ENCODE data around the gene FEZF2.

The FEZF2 gene

DNA sequence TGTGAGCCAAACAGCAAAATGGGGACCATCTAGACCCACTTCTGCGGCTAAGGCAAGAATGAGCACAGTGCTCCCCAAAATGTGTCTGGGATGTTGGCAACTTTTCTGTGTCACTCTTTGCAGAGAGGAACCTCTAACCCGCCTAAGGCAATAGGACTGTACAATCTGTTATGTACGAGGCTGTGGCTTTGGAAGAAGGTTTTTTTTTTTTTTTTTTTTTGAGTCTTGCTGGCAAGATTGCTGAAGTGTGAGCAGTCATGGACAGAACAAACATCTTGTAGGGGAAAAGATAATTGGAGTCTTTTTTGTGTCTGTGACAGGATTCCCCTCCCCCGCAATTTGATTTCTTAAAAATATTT lies 7.2 kb downstream of the FEZF2 start:
- H3K27me3 ChIP-seq (ENCODE audit: control insufficient read depth in 2 of 2, insufficient read depth in 2 of 2, low read length in 2 of 2) = peaks cover 43 to 52% of the 10 kb centered on the region in 2 donors
- no peaks in the 10 kb centered on the region for H3K4me1 ChIP-seq (ENCODE audit: control insufficient read depth in 2 of 2, insufficient read depth in 2 of 2, low read length in 2 of 2)
- peaks cover 0 to under 1% of the 10 kb centered on the region in 2 donors for H3K9me3 ChIP-seq (ENCODE audit: control insufficient read depth in 2 of 2, low read length in 2 of 2)

DNA sequence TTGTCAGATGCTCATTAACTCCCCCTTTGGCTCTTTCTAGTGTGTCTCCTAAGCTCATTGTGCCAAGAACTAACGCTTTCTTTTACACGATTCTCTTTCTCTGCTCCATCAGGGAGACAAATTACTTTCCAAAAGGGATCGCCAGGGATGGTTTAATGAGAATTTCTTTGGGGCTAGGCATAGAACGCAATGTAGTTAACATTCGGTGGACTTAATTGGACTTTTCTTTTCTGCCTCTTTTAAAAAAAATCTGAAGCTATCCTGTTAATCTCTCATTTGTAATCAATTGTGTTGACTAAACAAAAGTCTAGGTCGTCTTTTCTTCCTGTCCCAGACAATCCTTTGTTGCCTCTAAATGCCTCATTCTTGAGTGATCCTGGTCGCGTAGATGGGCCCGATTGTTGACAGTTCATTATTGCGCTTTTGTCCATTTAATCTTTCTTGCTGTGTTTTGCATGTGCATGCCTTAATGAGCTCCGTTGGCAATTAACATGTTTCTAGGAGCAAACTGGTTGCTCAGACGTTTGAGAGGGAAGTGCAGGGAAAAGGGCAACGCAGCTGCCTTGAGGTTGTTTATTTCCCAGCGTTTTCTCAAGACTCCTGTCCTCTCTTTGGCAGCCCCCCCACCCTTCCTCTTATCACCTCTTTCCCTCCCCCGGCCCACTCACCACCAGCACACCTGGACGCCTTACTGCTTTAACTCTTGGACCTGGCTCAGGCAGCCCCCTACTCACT lies 7.8 kb downstream of the FEZF2 start:
- Histone ChIP-seq H3K9me3 (ENCODE audit: control insufficient read depth in 2 of 2, low read length in 2 of 2) (no peaks in the 10 kb centered on the region), H3K36me3 (ENCODE audit: control insufficient read depth in 2 of 2, insufficient read depth in 2 of 2, low read length in 2 of 2) (no peaks in the 10 kb centered on the region), H3K27me3 (ENCODE audit: control insufficient read depth in 2 of 2, insufficient read depth in 2 of 2, low read length in 2 of 2) (peaks cover 38 to 46% of the 10 kb centered on the region in 2 donors), H3K27ac (ENCODE audit: low read depth in 2 of 2, low read length in 2 of 2) (no peak overlapping the region), H3K4me1 (ENCODE audit: control insufficient read depth in 2 of 2, insufficient read depth in 2 of 2, low read length in 2 of 2) (no peaks in the 10 kb centered on the region), H3K4me3 (ENCODE audit: low read length in 2 of 2) (no peak overlapping the region), H3K9ac (ENCODE audit: low read depth in 1 of 2, low read length in 2 of 2) (no peak overlapping the region)

More for the DNA sequence above, 7.2 kb downstream of the FEZF2 start:
- no peaks in the 10 kb centered on the region for H3K36me3 ChIP-seq (ENCODE audit: control insufficient read depth in 2 of 2, insufficient read depth in 2 of 2, low read length in 2 of 2)
- H3K9ac ChIP-seq (ENCODE audit: low read depth in 1 of 2, low read length in 2 of 2) = no peak overlapping the region
- no peak overlapping the region for H3K27ac ChIP-seq (ENCODE audit: low read depth in 2 of 2, low read length in 2 of 2)
- H3K4me3 ChIP-seq (ENCODE audit: low read length in 2 of 2) = no peak overlapping the region

DNA sequence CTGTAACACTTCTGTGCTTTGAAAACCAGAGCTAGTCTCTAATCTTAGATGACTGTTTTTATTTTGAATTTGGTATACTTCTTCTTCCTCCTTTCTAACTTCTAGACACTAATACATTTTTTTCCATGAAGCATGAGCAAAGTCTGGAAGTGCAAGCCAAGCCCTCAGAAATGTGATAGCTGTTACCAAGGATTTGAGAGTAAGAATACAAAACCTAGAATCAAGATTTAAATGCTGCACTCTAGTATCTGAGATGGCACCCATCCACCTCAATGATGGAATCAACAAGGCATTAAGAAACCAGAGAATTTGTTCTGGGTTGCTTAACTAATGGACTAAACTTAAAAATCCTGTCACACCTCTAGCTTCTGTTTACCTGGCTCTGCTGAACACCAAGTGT lies 9.2 kb downstream of the FEZF2 start:
- Histone ChIP-seq H3K9ac (ENCODE audit: low read depth in 1 of 2, low read length in 2 of 2) (no peak overlapping the region), H3K27ac (ENCODE audit: low read depth in 2 of 2, low read length in 2 of 2) (no peak overlapping the region), H3K9me3 (ENCODE audit: control insufficient read depth in 2 of 2, low read length in 2 of 2) (no peaks in the 10 kb centered on the region), H3K4me1 (ENCODE audit: control insufficient read depth in 2 of 2, insufficient read depth in 2 of 2, low read length in 2 of 2) (no peaks in the 10 kb centered on the region), H3K4me3 (ENCODE audit: low read length in 2 of 2) (no peak overlapping the region), H3K36me3 (ENCODE audit: control insufficient read depth in 2 of 2, insufficient read depth in 2 of 2, low read length in 2 of 2) (no peaks in the 10 kb centered on the region), H3K27me3 (ENCODE audit: control insufficient read depth in 2 of 2, insufficient read depth in 2 of 2, low read length in 2 of 2) (peaks cover 27 to 33% of the 10 kb centered on the region in 2 donors)

DNA sequence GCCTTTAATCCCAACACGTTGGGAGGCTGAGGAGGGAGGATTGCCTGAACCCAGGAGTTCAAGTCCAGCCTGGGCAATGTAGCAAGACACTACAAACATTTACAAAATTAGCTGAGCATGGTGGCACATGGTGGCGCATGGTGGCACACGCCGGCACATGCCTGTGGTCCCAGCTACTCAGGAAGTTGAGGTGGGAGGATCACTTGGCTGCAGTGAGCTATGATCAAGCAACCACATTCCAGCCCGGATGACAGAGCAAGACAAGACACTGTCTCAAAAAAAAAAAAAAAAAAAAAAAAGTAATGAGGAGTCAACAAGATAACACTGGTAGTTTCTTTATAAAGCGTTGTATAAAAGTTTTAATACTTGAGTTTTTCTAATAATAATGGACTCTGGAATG lies 10.1 kb downstream of the FEZF2 start:
- Histone ChIP-seq H3K27me3 (ENCODE audit: control insufficient read depth in 2 of 2, insufficient read depth in 2 of 2, low read length in 2 of 2) (peaks cover 22 to 25% of the 10 kb centered on the region in 2 donors), H3K36me3 (ENCODE audit: control insufficient read depth in 2 of 2, insufficient read depth in 2 of 2, low read length in 2 of 2) (no peaks in the 10 kb centered on the region), H3K27ac (ENCODE audit: low read depth in 2 of 2, low read length in 2 of 2) (no peak overlapping the region)

DNA sequence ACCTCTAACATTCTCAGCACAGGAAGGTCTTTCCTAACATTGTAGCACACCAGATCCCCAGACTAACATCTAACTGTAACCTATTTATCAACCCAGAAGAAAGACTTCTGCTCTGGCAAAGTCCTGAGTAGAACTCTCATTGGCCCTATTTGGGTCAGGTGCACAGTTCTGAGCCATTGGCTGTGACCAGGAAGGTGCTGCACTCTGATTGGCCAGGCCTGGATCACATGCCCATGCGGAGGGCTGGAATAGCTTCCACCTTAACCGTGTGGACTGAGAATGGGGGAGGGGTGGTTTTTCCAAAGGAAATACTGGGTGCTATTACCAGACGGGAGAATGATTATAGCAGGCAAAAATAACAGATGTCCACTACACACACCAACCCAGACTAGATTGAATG lies 11.5 kb downstream of the FEZF2 start:
- no peak overlapping the region for H3K4me3 ChIP-seq (ENCODE audit: low read length in 2 of 2)
- H3K27me3 ChIP-seq (ENCODE audit: control insufficient read depth in 2 of 2, insufficient read depth in 2 of 2, low read length in 2 of 2) = peaks cover 11 to 12% of the 10 kb centered on the region in 2 donors
- H3K9me3 ChIP-seq (ENCODE audit: control insufficient read depth in 2 of 2, low read length in 2 of 2) = no peaks in the 10 kb centered on the region
- H3K27ac ChIP-seq (ENCODE audit: low read depth in 2 of 2, low read length in 2 of 2) = no peak overlapping the region
- H3K4me1 ChIP-seq (ENCODE audit: control insufficient read depth in 2 of 2, insufficient read depth in 2 of 2, low read length in 2 of 2) = no peaks in the 10 kb centered on the region
- H3K9ac ChIP-seq (ENCODE audit: low read depth in 1 of 2, low read length in 2 of 2) = no peak overlapping the region
- H3K36me3 ChIP-seq (ENCODE audit: control insufficient read depth in 2 of 2, insufficient read depth in 2 of 2, low read length in 2 of 2) = no peaks in the 10 kb centered on the region

More for the DNA sequence above, 10.1 kb downstream of the FEZF2 start:
- Histone ChIP-seq H3K4me3 (ENCODE audit: low read length in 2 of 2) (no peak overlapping the region), H3K9ac (ENCODE audit: low read depth in 1 of 2, low read length in 2 of 2) (no peak overlapping the region), H3K4me1 (ENCODE audit: control insufficient read depth in 2 of 2, insufficient read depth in 2 of 2, low read length in 2 of 2) (no peaks in the 10 kb centered on the region), H3K9me3 (ENCODE audit: control insufficient read depth in 2 of 2, low read length in 2 of 2) (no peaks in the 10 kb centered on the region)

DNA sequence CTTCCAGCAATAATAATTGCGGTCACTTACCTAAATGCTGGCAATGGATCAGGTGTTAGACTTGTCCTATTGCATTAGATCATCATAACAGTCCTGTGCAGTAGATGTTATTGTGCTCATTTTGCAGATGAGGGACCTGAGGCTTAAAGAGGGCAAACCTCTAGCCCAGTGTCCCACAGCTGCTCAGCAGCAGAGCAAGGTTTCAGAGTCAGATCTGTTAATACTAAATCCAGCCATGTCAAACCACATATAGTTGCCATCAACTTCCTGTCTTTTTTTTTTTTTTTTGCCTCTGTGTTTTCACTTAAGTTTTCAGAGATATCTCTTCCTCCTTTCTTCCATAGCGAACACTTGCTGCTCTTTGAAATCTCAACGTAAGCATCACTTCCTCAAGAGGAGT lies 12.1 kb downstream of the FEZF2 start:
- H3K9me3 ChIP-seq (ENCODE audit: control insufficient read depth in 2 of 2, low read length in 2 of 2) = no peaks in the 10 kb centered on the region
- peaks cover 7 to 9% of the 10 kb centered on the region in 2 donors for H3K27me3 ChIP-seq (ENCODE audit: control insufficient read depth in 2 of 2, insufficient read depth in 2 of 2, low read length in 2 of 2)
- H3K4me1 ChIP-seq (ENCODE audit: control insufficient read depth in 2 of 2, insufficient read depth in 2 of 2, low read length in 2 of 2) = no peaks in the 10 kb centered on the region
- no peak overlapping the region for H3K4me3 ChIP-seq (ENCODE audit: low read length in 2 of 2)
- no peaks in the 10 kb centered on the region for H3K36me3 ChIP-seq (ENCODE audit: control insufficient read depth in 2 of 2, insufficient read depth in 2 of 2, low read length in 2 of 2)
- H3K9ac ChIP-seq (ENCODE audit: low read depth in 1 of 2, low read length in 2 of 2) = no peak overlapping the region
- H3K27ac ChIP-seq (ENCODE audit: low read depth in 2 of 2, low read length in 2 of 2) = no peak overlapping the region

DNA sequence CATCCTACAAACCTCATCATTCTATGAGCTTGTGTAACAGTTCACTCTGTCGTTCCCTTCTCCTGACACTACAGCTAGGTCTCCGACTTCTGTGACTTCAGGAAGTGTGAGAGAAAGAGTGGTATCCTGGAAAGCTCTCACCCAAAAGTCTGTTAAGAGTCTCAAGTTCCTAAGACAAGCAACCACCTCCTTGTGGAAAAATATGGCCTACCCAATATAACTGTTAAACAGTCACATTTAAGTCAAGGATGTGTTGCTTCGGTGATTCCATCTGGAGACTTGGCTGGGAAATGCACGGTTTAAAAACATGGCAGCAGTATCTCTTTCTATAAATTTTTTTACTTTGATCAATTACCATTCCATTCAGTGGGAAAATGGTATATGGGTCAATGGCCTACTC lies 13.8 kb downstream of the FEZF2 start:
- Histone ChIP-seq H3K27ac (ENCODE audit: low read depth in 2 of 2, low read length in 2 of 2) (no peak overlapping the region), H3K4me1 (ENCODE audit: control insufficient read depth in 2 of 2, insufficient read depth in 2 of 2, low read length in 2 of 2) (no peaks in the 10 kb centered on the region), H3K36me3 (ENCODE audit: control insufficient read depth in 2 of 2, insufficient read depth in 2 of 2, low read length in 2 of 2) (no peaks in the 10 kb centered on the region), H3K9ac (ENCODE audit: low read depth in 1 of 2, low read length in 2 of 2) (no peak overlapping the region), H3K9me3 (ENCODE audit: control insufficient read depth in 2 of 2, low read length in 2 of 2) (no peaks in the 10 kb centered on the region), H3K4me3 (ENCODE audit: low read length in 2 of 2) (no peak overlapping the region), H3K27me3 (ENCODE audit: control insufficient read depth in 2 of 2, insufficient read depth in 2 of 2, low read length in 2 of 2) (peaks cover 0 to 1% of the 10 kb centered on the region in 2 donors)

DNA sequence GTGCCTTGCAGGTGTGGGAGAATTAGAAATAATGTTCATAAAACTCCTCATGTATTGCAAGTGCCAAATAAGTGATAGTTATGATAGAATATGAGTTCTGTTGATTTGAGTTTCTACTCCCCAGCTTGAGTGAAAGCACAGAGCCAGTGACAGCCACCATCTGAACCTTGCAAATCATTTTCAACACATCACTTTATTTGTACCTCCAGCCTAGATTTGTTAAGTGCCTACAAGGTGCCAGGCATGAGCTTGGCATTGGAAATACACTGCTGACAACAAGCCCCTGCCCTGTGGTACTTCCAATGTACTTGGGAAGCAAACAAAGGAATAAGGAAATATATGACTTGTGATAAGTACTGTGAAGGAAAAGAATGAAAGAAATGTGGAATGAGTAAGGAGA lies 17.0 kb downstream of the FEZF2 start:
- no peak overlapping the region for H3K27ac ChIP-seq (ENCODE audit: low read depth in 2 of 2, low read length in 2 of 2)
- H3K9ac ChIP-seq (ENCODE audit: low read depth in 1 of 2, low read length in 2 of 2) = no peak overlapping the region
- peaks cover 0 to 2% of the 10 kb centered on the region in 2 donors for H3K27me3 ChIP-seq (ENCODE audit: control insufficient read depth in 2 of 2, insufficient read depth in 2 of 2, low read length in 2 of 2)
- H3K4me3 ChIP-seq (ENCODE audit: low read length in 2 of 2) = no peak overlapping the region
- H3K4me1 ChIP-seq (ENCODE audit: control insufficient read depth in 2 of 2, insufficient read depth in 2 of 2, low read length in 2 of 2) = no peaks in the 10 kb centered on the region
- H3K9me3 ChIP-seq (ENCODE audit: control insufficient read depth in 2 of 2, low read length in 2 of 2) = no peaks in the 10 kb centered on the region
- no peaks in the 10 kb centered on the region for H3K36me3 ChIP-seq (ENCODE audit: control insufficient read depth in 2 of 2, insufficient read depth in 2 of 2, low read length in 2 of 2)

DNA sequence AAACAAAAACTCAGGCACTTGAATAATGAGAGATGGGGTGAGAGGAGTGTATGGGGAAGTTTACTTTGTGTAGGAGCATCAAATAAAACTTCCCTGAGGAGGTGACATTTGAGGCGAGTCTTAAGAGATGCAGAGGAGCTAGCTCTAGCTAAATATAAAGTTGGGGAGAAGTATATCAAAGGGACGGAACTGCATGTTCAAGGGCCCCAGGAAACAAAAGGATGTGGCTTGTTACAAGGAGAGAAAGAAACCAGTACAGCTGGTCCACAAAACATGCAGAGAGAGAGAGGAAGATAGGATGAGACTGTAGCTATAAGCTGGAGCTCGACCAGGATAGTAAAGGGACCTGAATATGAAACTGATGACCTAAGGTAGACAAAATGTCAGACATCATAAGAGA lies 17.6 kb downstream of the FEZF2 start:
- Histone ChIP-seq H3K27ac (ENCODE audit: low read depth in 2 of 2, low read length in 2 of 2) (no peak overlapping the region), H3K4me1 (ENCODE audit: control insufficient read depth in 2 of 2, insufficient read depth in 2 of 2, low read length in 2 of 2) (no peaks in the 10 kb centered on the region), H3K36me3 (ENCODE audit: control insufficient read depth in 2 of 2, insufficient read depth in 2 of 2, low read length in 2 of 2) (no peaks in the 10 kb centered on the region), H3K9me3 (ENCODE audit: control insufficient read depth in 2 of 2, low read length in 2 of 2) (no peaks in the 10 kb centered on the region), H3K9ac (ENCODE audit: low read depth in 1 of 2, low read length in 2 of 2) (no peak overlapping the region), H3K27me3 (ENCODE audit: control insufficient read depth in 2 of 2, insufficient read depth in 2 of 2, low read length in 2 of 2) (peaks cover 0 to 2% of the 10 kb centered on the region in 2 donors), H3K4me3 (ENCODE audit: low read length in 2 of 2) (no peak overlapping the region)

DNA sequence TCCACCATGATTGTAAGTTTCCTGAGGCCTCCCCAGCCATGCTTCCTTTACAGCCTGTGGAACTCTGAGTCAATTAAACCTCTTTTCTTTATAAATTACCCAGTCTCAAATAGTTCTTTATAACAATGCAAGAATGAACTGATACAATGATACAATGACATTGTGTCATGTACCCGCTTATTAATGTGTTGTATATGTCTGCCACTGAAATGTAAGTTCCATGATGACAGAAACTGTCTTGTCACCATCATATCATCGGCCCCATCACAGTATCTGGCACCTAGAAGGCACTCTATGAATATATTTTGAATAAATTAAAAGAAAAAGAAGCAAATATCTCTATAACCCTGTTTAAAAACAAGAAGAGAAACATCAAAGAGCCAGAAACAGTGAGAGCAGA lies 29.6 kb downstream of the FEZF2 start:
- Histone ChIP-seq H3K4me3 (ENCODE audit: low read length in 2 of 2) (no peak overlapping the region), H3K4me1 (ENCODE audit: control insufficient read depth in 2 of 2, insufficient read depth in 2 of 2, low read length in 2 of 2) (no peaks in the 10 kb centered on the region), H3K9ac (ENCODE audit: low read depth in 1 of 2, low read length in 2 of 2) (no peak overlapping the region), H3K36me3 (ENCODE audit: control insufficient read depth in 2 of 2, insufficient read depth in 2 of 2, low read length in 2 of 2) (no peaks in the 10 kb centered on the region), H3K9me3 (ENCODE audit: control insufficient read depth in 2 of 2, low read length in 2 of 2) (no peaks in the 10 kb centered on the region), H3K27me3 (ENCODE audit: control insufficient read depth in 2 of 2, insufficient read depth in 2 of 2, low read length in 2 of 2) (no peaks in the 10 kb centered on the region), H3K27ac (ENCODE audit: low read depth in 2 of 2, low read length in 2 of 2) (no peak overlapping the region)

Data from mucosa of rectum (tissue), 2 donors.